Measurements from ENCODE around the gene CDC42SE1. TPM values are rescaled to one million over a fixed set of nuclear protein-coding genes. Genes with fewer than 3 reads are reported as not detected.
"Not testable (repeated sequence)": the region's sequence is repeated elsewhere in the genome, so short reads cannot be mapped to it uniquely, and the experiment has no call there.

Gene CDC42SE1, protein sequence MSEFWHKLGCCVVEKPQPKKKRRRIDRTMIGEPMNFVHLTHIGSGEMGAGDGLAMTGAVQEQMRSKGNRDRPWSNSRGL
- 59.2 TPM for total RNA-seq

DNA sequence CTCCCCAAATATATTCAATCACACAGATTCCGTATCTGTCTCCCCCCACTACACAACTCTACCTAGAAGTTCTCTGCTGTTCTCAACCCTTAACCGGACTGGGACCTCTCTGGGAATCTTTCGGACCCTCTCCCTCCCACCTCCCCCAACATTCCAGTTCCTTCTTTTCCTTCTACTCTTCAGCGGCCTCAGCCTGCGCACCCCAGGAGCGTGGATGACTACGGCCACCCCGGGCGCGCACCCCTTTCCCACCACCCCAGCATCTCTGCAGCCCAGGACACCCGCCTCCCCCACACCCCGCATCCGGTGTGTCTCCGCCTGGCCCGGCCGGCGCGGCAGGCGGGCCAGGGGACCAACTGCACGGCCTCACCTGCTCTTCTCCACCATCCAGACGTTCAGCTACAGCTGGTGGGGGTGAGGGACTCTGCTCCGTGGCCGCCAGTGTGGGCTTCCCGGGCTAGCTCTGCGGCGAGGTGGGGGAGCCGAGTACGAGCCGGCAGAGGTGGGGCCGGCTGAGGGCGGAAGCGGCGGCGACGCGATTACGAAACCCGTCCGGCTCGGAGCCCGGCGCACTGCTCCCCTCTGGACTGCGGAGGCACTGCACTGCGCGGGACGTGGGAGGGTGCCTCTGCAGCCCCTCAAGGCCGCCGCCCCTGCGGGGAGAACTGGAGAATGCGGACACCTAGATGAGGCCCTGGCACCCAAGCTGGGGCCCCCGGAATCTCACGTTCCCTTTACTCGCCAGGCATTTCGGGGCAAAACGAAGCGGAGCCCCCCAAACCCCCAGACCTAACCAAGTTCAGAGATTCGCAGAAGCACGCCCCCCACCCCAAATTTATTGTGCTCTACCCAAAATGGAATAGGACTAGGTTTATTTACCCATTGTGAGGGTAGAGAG is at the start of gene CDC42SE1:
TSS of gene CDC42SE1 (minus strand) at position 514 of the 898 bp plus-strand sequence. CDS start 3,892 bp downstream, outside the sequence.
- peak; percentile 79 for DNase-seq

DNA sequence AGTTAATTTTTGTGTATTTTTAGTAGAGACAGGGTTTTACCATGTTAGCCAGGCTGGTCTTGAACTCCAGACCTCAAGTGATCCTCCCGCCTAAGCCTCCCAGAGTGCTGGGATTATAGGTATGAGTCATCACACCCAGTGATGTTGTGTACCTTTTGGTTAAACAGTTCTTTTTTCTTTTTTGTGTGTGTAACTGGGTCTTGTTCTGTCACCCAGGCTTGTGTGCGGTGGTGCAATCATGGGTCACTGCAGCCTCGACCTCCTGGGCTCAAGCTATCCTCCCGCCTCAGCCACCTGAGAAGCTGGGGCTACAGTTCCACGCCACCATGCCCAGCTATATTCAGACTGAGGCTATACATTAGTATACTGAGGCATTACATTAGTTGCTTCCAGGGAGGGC is 48.9 kb upstream of the CDC42SE1 start:
- DNase-seq, result no peak

DNA sequence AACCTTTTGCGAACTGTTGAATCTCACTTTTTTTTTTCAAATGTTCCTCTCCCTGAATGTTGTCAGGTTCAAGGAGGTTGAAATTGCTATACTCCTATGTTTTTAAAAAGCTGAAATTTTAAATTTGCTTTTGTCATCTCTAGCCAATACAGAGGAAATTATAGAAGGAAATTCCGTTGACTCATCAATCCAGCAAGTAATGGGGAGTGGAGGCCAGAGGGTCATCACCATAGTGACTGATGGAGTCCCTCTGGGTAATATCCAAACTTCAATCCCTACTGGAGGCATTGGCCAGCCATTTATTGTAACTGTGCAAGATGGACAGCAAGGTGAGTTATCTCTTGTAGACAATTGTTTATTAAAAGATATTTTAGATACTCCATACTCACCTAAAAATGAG is 47.5 kb upstream of the CDC42SE1 start:
- DNase-seq, result no peak

DNA sequence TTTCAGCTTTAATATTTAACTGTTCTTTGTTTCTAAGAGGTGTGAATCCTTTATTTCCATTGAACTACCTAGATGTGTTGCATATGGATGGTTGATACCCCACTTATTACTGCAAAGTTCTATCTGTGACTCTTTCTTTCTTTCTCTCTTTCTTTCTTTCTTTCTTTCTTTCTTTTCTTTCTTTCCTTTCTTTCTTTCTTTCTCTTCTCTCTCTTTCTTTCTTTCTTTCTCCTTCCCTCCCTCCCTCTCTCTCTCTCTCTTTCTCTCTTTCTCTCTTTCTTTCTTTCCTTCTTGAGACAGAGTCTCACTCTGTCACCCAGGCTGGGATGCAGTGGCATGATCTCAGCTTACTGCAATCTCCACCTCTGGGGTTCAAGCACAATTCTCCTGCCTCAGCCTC is 45.2 kb upstream of the CDC42SE1 start:
- no peak for DNase-seq

DNA sequence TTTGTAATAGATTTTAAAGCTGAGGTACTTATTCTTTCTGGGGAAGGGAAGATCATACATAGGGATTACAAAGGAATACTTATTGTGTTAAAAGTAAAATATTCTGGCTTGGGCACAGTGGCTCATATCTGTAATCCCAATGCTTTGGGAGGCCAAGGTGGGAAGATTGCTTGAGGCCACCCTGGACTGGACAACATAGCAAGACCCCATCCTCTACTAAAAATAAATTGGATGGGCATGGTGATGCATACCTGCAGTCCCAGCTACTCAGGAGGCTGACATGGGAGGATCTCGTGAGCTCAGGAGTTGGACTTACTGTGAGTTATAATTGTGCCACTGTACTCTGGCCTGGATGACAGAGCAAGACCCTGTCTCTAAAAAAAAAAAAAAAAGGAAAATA is 38.7 kb upstream of the CDC42SE1 start:
- DNase-seq, result no peak

DNA sequence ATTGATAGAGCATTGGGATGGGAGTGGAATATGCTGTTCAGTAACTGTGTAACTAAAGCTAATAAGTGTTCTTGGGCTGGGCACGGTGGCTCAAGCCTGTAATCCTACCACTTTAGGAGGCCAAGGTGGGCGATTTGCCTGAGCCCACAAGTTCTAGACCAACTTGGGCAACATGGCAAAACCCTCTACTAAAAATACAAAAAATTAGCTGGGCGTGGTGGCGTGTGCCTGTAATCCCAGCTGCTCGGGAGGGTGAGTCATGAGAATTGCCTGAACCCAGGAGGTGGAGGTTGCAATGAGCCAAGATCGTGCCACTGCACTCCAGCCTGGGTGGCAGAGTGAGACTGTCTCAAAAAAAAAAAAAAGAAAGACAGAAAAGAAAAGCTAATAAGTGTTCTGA is 38.0 kb upstream of the CDC42SE1 start:
- DNase-seq, result not testable (repeated sequence)

DNA sequence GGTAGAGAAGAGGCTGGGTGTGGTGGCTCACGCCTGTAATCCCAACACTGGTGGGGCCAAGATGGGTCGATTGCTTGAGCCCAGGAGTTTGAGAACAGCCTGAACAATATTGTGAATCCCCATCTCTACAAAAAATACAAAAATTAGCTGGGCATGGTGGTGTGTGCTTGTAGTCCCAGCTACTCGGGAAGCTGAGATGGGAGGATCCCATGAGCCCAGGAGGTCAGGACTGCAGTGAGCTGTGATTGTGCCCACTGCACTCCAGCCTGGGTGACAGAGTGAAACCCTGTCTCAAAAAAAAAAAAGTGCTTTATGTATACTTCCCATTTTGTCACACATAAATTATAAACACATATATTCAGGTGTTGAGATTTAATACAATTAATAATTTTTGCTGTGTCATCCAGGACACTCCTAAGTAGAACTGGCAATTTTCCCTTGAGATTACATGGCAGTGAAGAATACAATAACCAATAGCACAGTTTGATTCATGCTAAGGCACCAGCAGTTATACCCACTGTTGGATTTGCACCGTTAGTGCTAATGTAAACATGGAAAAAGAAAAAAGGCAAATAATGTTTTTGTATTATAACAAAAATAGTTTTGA is 26.6 kb upstream of the CDC42SE1 start:
- DNase-seq, result no peak

DNA sequence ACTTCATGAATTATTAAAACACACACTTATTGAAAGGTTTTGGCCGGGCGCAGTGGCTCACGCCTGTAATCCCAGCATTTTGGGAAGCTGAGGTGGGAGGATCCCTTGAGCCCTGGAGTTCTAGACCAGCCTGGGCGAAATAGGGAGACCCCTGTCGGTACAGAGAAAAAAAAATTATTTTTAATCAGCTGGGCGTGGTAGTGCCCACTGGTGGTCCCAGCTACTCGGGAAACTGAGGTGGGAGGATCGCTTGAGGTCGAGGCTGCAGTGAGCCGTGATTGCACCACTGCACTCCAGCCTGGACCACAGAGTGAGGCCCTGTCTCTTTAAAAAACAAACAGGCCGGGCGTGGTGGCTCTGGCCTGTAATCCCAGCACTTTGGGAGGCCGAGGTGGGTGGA is 12.8 kb upstream of the CDC42SE1 start:
- DNase-seq, result no peak

DNA sequence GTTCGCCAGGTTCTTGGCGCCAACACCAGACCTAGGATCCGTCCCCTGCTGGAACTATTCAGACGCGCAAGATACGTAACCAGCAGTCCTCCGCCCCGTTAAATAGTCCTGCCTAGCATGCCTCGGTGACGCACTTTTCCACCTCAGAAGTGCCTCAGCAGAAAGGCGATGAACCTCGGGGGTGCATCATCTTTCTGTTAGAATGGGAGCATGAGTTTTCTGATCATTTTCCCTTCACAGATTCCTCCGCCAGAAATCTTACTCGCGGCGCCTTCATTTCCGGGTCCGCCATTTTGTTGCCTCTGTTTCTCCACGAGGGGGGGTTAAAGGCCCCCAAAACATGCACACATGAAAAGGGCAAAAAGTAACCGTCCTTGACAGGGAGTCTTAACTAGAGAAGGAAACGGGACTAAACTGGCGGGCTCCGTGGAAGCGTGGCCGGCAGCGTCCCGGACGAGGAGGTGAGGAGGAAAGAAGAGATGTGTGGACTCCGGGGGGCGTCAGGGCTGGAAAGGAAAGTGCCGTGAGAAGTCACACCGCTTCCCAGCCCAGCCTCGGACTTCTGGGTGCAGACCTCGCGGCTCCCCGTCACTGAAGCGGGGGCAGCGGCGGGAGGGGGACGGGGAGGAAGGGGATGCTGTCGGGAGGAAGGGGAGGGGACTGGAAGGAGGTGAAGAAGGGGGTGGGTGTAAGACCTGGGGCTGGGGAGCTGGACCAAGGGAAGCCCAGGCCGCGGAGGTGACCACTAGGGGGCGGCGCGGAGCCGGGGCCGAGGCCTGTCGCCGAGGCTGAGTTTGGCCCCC is 11.3 kb upstream of the CDC42SE1 start, which contains the start of gene GABPB2:
TSS of gene GABPB2 (plus strand) at position 288 of the 803 bp plus-strand sequence. CDS start 17,429 bp downstream, outside the sequence.
- DNase-seq, result peak; percentile 97

DNA sequence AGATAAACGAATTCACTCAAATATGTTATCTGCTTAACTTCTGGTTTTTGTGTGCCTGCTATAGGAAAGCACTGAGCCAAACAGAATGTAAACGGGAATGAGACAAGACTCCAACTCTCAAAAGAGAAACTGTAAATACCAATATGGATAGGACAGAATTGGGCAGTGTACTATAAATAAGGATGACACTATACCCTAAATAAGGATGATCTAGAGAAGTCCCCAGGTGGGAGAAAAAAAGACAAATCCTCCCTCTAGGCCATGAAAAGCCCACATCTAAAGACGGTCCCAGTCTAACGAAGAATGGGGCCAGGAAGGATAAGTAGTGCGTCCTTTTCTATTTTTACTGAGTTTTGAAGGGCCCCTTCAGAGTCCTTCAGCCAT is 9.7 kb upstream of the CDC42SE1 start:
- no peak for DNase-seq

DNA sequence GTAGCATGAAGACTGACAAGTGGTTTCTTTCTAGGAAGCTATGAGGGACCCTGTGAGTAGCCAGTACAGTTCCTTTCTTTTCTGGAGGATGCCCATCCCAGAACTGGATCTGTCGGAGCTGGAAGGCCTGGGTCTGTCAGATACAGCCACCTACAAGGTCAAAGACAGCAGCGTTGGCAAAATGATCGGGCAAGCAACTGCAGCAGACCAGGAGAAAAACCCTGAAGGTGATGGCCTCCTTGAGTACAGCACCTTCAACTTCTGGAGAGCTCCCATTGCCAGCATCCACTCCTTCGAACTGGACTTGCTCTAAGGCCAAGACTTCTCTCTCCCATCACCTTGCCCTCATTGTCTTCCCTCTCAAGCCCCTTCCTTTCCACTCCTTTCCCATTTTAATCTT is 7.8 kb upstream of the CDC42SE1 start:
- no peak for DNase-seq

DNA sequence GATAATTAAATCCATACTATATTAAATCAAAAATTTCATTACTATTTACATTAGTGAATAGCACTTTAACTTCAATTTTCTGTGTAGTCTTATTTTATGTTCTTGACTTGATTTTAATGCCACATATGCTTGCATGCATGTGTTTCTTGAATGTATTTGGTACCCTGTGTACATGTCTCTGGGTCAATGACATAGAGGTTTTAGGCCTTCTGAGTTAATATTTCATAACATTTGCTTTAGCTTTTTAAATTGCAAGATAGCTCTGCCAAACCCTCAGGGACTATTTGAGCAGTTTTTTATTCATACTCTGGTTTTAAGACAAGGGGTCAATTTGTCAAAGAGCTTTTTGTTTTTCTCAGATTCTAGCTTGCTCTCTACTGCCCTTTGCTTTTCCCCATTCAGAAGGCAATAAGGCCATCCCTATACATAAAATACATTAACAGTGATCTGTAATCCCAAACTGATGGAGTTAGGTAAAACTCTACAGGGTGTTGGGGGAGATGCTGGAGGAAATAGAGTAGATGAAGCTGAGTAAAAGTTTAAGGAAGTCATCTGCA is 5.7 kb upstream of the CDC42SE1 start:
- no peak for DNase-seq

DNA sequence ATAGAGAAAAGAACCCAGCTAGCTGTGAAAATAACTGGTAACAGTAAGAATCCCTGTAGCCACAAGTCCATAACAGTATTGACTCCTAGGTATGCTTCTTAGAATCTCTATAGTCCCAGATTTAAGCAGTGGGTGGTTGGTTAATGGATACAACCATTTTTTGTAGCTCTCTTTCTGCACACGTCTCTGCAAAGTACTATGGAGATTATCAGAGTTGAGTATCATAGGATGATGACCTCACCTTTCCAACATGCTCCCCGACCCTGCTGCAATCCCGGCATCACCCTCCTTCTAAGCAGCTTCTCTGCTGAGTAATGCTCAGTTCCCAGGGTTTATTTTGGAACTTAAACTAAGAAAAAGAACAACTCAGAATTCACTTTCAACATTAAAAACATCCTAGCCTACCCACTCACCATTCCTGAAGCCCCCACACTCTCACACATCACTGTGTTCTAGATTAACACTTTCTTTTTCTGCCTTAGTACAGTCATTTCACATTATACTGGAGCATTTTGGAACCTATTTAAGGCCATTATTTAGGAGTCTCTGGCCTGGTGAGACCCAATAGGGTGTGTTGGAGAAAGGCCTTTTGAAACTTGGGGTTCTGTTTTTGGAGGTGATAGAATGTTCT is 3.4 kb upstream of the CDC42SE1 start:
- no peak for DNase-seq

DNA sequence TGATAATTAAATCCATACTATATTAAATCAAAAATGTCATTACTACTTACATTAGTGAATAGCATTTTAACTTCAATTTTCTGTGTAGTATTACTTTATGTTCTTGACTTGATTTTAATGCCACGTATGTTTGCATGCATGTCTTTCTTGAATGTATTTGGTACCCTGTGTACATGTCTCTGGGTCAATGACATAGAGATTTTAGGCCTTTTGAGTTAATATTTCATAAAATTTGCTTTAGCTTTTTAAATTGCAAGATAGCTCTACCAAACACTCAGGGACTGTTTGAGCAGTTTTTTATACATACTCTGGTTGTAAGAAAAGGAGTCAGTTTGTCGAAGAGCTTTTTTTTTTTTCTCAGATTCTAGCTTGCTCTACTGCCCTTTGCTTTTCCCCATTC is 2.3 kb upstream of the CDC42SE1 start:
- peak; percentile 36 for DNase-seq

DNA sequence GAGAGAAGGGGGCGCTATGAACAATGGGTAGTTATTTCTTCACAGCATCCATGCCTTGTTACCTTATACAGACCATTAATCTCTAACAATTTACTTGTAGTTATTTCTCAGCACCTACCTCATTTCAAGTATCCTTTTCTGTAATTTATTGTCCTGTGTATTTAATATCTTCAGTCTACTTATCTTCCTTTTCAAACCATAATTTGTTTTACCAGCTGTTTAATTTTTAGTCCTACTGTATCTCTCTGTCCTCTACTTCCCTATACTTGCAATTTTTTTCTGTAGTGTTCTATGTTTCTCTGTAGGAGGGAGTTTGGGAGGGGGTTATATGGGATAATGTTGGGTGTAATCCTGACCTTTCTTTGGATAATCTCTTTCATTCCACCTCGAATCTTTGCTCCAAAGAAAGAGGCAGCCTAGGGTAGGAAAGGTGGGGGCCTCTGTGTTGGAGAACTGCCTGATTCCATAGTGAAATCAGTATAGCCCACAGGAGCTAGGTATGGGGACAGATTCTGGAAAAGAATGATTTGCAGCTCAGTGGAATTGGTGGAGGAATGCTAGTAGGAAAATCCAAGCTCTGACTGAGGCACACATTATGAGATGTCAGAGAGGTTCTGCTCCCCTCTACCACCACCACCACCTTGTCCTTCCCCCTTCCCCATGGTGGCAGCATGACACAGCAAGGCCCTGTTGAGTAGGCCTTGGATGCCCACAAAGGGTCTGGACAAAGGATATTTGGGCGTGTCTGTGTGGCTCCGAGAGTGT is 1.4 kb upstream of the CDC42SE1 start:
- DNase-seq, result no peak

DNA sequence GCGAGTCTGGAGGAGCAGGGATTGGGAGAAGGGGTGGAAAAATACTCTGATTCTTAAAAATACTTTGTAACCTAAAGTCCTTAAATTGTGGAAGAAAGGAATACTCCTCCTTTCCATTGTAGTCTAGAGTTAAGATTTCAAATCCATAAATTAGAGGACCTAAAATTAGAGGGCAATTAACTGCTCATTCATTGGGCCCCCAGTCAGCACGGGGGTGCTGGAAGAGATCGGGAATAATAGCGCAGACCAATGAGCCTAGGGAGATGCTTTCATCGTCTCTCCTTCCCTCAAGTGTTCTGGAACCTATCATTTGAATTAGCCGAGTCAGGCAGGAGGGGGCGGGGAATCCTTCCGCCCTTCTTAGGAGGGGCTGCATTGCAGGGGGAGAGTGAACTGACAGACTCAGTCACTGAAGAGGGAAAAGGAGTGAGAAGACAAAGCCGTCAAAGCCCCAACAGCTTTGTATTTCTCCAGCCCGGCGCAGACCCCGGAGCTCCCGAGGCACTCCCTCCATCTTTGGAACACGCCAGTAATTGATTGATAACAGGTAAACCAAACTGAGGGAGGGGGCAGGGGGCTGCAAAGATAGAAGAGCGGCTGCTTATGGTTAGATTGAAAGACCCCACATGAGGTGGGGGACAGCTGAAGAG is 710 bp upstream of the CDC42SE1 start, which contains the start of gene MLLT11:
TSS of gene MLLT11 (plus strand) at position 391 of the 650 bp plus-strand sequence. CDS start 6,828 bp downstream, outside the sequence.
- DNase-seq, result peak; percentile 91

DNA sequence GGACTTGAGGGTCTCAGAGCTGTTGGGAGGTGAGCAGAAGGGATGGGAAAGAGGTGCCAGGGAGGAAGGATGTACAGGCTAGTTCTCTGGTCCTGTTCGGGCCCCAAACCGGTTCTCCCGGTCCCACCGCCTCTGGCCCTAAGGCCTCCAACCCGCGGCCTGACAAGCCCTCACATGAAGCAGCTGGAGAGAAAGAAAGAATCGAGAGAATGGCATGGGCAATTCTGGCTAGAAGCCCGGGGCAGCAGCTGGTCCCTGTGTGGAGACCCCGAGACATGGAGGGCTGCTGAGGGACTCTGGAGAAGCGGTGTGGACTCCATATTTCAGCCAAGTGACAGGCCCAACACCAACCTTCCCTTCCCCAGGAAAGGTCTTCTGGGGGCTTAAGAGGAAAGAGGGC is 730 bp downstream of the CDC42SE1 start:
- DNase-seq, result peak; percentile 26

DNA sequence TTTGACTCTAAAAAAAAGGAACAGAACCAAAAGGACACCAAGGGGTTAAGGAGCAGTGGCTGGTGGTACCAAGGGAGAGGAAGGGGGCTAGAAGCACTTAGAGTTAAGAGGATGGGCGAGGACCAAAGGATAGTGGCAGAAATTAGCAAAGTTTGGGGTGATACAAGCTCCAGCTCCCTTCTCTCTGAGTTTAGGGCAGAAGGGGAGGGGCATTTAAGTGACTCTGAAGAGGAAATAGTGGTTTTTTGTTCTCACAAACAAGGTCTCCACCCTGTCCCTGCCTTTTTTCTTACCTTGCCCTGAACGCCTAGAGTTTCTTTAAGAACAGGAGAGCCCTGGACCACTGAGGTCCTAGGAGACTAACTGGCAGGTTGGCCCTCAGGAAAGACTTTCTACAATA is 3.3 kb downstream of the CDC42SE1 start:
- no peak for DNase-seq

DNA sequence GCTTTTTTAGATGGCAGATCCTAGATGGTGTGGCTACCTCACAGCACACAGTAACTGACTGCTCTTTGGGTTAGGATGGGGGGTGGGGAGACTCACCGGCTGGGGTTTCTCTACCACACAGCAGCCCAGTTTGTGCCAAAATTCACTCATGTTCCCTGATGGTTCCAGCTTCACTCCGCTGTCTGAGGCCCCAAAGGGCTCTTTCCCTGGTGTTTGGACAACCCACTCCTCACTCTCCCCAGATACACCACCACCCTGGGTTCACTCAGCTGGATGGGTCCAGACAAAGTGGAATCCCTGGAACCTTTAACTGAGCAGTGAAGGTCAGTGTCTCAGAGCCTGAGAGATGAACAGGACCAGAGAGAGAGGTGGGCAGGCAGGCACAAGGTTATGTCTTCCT is 3.8 kb downstream of the CDC42SE1 start:
- DNase-seq, result no peak

DNA sequence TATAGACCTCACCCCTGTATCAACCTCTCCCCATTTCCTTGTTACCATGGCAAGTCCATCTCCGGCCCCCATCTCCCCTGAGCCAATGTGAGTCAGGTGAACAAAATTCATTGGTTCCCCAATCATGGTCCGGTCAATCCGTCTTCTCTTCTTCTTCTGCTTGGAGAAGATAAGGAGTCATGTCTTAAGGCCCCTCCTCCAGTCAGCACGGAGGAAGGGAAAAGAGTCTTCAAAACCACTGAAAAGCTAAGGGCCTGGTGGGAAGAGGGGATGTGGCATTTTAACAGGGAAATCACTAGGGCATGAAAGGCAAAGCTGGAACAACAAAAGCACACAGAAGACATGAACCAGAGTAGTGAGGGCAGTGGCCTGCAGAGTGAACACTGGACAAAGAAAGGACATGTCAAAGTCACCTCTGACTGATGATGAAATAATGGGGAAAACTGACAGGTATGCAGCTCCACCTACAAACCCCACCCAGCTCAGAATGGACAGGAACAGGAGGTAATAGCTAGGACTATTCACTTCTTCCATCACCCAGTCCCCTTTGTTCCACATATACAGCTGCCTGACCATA is 4.4 kb downstream of the CDC42SE1 start:
- no peak for DNase-seq
